Osteoblast (primary cell): ENCODE results near the gene PRKCA. TPM values are rescaled to one million over a fixed set of nuclear protein-coding genes. Genes with fewer than 3 reads are reported as not detected.

Experiments used
- DNase-seq: peaks from one replicate; pipeline ENCODE4 v3.0.0; 2011; ENCODE audit warnings: low spot score, mixed read lengths; ENCODE audit not compliant: insufficient read length; ENCODE audit errors: missing footprints
- H2AFZ ChIP-seq: 2 replicates; pipeline ENCODE4 v1.6.0; 2011; ENCODE audit warnings: mild to moderate bottlenecking, low read length
- H3K27ac ChIP-seq: 2 replicates; pipeline ENCODE4 v1.5.1; 2011; ENCODE audit warnings: mild to moderate bottlenecking, low read depth, low read length, moderate library complexity
- H3K27me3 ChIP-seq: 2 replicates; pipeline ENCODE4 v1.6.0; 2012; ENCODE audit warnings: mild to moderate bottlenecking, control low read depth, inconsistent platforms, low read length, moderate library complexity; ENCODE audit not compliant: insufficient read depth
- H3K36me3 ChIP-seq: 2 replicates; pipeline ENCODE4 v1.5.1; 2011; ENCODE audit warnings: mild to moderate bottlenecking, low read length, control low read depth, moderate library complexity; ENCODE audit not compliant: insufficient read depth
- H3K4me1 ChIP-seq: 2 replicates; pipeline ENCODE4 v1.5.1; 2011; ENCODE audit warnings: mild to moderate bottlenecking, low read length, control low read depth, moderate library complexity; ENCODE audit not compliant: insufficient read depth
- H3K4me2 ChIP-seq: 2 replicates; pipeline ENCODE4 v1.6.0; 2011; ENCODE audit warnings: mild to moderate bottlenecking, low read length; ENCODE audit not compliant: insufficient read depth
- H3K4me3 ChIP-seq: fragments of 200-600 bp; sonication (generic); 3 replicates; pipeline ENCODE4 v1.5.1; 2012; ENCODE audit warnings: mild to moderate bottlenecking, low read length, inconsistent platforms; ENCODE audit not compliant: insufficient read depth
- H3K79me2 ChIP-seq: 2 replicates; pipeline ENCODE4 v1.6.0; 2012; ENCODE audit warnings: mild to moderate bottlenecking, low read length, control low read depth, inconsistent platforms; ENCODE audit not compliant: insufficient read depth
- H3K9me3 ChIP-seq: 2 replicates; pipeline ENCODE4 v1.5.1; 2011; ENCODE audit warnings: low read depth, low read length, control low read depth
- H4K20me1 ChIP-seq: 2 replicates; pipeline ENCODE4 v1.6.0; 2012; ENCODE audit warnings: mild to moderate bottlenecking, low read length, control low read depth; ENCODE audit not compliant: insufficient read depth
- CTCF ChIP-seq: IDR thresholded peaks from 2 replicates; pipeline ENCODE4 v1.5.1; 2011; ENCODE audit warnings: mild to moderate bottlenecking, low read depth, low read length, moderate library complexity; ENCODE audit errors: extremely low read depth
- total RNA-seq: library from RNA; depleted of rRNA; stranded (reverse); fragments of >200 nt; gene quantifications from 2 replicates; pipeline ENCODE4 v1.2.3, GENCODE V29; 2012

Gene PRKCA
- total RNA-seq, 1 donor: 46.0 TPM

- Histone ChIP-seq H4K20me1 (peaks cover 11% of the 10 kb centered on the region), H3K27me3 (no peaks in the 10 kb centered on the region), H2AFZ (no peak overlapping the region), H3K4me3 (no peak overlapping the region), H3K27ac (peak overlapping the region; percentile 52), H3K9me3 (no peaks in the 10 kb centered on the region), H3K4me1 (peaks cover 12% of the 10 kb centered on the region), H3K4me2 (no peak overlapping the region), H3K36me3 (peaks cover 47% of the 10 kb centered on the region), H3K79me2 (no peaks in the 10 kb centered on the region)
- no peak for TF ChIP-seq CTCF
- DNase-seq: no peak
These were observed 389.9 kb downstream of the PRKCA start for GRCh38 chr17:66692421-66692690.

DNA sequence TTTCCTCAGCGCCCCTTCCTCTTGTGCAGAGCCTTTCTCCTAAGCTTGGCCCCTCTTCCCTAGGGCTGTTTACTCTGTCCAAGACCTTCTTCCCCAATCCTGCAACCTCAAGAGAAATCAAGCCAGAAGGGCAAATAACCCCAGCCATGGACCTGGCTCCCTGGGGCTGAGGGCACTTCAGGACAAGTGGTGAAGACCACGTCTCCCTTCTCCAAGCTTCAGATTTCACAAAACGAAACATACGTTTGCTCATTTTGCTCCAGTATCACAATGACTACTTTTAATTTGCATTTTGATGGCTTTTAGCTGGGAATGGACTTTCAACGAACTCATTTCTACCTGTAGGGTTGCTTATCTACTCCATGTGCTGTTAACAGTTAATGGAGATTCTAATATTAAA, 392.7 kb downstream of the PRKCA start:
- TF ChIP-seq CTCF: no peak
- no peak overlapping the region for H3K27ac ChIP-seq

GRCh38 chr17:66698270-66698669, 395.9 kb downstream of the PRKCA start:
- TF ChIP-seq CTCF: no peak
- H3K79me2 ChIP-seq: no peaks in the 10 kb centered on the region
- no peak for DNase-seq
- H2AFZ ChIP-seq: no peak overlapping the region
- H3K4me3 ChIP-seq: no peak overlapping the region
- no peaks in the 10 kb centered on the region for H3K9me3 ChIP-seq
- H4K20me1 ChIP-seq: no peaks in the 10 kb centered on the region
- no peak overlapping the region for H3K27ac ChIP-seq
- H3K4me1 ChIP-seq: no peaks in the 10 kb centered on the region
- peaks cover 27% of the 10 kb centered on the region for H3K36me3 ChIP-seq
- H3K4me2 ChIP-seq: no peak overlapping the region
- no peaks in the 10 kb centered on the region for H3K27me3 ChIP-seq

More for the DNA sequence above, 392.7 kb downstream of the PRKCA start:
- Histone ChIP-seq H3K4me2 (no peak overlapping the region), H2AFZ (no peak overlapping the region), H3K4me1 (peaks cover 12% of the 10 kb centered on the region), H3K9me3 (no peaks in the 10 kb centered on the region), H3K79me2 (no peaks in the 10 kb centered on the region), H3K4me3 (no peak overlapping the region), H3K27me3 (no peaks in the 10 kb centered on the region), H4K20me1 (peaks cover 11% of the 10 kb centered on the region), H3K36me3 (peaks cover 36% of the 10 kb centered on the region)
- DNase-seq: no peak

GRCh38 chr17:66701462-66701861, 399.0 kb downstream of the PRKCA start:
- Histone ChIP-seq H3K4me3 (no peak overlapping the region), H3K27me3 (no peaks in the 10 kb centered on the region), H3K36me3 (peaks cover 25% of the 10 kb centered on the region)

More at GRCh38 chr17:66701462-66701861, 399.0 kb downstream of the PRKCA start:
- Histone ChIP-seq H3K27ac (no peak overlapping the region), H3K9me3 (no peaks in the 10 kb centered on the region), H3K4me2 (no peak overlapping the region), H3K79me2 (no peaks in the 10 kb centered on the region), H4K20me1 (no peaks in the 10 kb centered on the region), H2AFZ (no peak overlapping the region), H3K4me1 (no peaks in the 10 kb centered on the region)
- no peak for DNase-seq
- TF ChIP-seq CTCF: no peak
